GM20431 (cell line): ENCODE data around the gene CD8B2.
"Not testable (repeated sequence)": the region's sequence is repeated elsewhere in the genome, so short reads cannot be mapped to it uniquely, and the experiment has no call there.

Experiments used
- in situ Hi-C: fragments of 300-500 bp; cut with MseI, MboI; formaldehyde crosslinking; loops from one replicate; pipeline ENCODE4 v1.15.0; 2020; ENCODE audit warnings: low sequenced_read_pairs; ENCODE audit not compliant: unreplicated experiment

CD8B2 gene

DNA sequence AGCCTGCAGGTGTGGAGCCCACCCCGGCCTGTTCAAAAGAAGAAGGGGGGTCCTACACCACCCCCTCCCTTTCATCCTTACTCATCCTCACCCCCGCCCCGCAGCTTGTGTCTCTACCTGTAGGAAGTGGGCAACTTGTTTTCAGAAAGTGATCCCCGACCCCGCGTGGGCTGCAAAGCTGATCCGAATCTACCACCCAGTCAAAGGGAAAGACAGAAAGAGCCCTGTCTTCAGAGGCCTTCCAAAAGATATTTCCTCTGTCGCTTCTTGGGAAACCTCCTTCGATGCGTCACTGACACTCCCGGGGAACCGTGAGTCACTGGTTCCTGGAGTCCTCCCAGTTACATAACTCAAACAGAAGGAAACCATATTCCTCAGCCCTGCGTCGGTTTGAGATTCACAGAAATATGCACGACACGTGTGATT, 24.3 kb downstream of the CD8B2 start:
- in situ Hi-C loops, result not testable (repeated sequence)

GRCh38 chr2:106511934-106512333, 24.8 kb downstream of the CD8B2 start:
- in situ Hi-C loops, result not testable (repeated sequence)

GRCh38 chr2:106513391-106513790, 26.2 kb downstream of the CD8B2 start:
- in situ Hi-C loops, result not testable (repeated sequence)

GRCh38 chr2:106514827-106515226, 27.7 kb downstream of the CD8B2 start:
- in situ Hi-C loops, result not testable (repeated sequence)

GRCh38 chr2:106516436-106516835, 29.3 kb downstream of the CD8B2 start:
- in situ Hi-C loops, result no loop called here

DNA sequence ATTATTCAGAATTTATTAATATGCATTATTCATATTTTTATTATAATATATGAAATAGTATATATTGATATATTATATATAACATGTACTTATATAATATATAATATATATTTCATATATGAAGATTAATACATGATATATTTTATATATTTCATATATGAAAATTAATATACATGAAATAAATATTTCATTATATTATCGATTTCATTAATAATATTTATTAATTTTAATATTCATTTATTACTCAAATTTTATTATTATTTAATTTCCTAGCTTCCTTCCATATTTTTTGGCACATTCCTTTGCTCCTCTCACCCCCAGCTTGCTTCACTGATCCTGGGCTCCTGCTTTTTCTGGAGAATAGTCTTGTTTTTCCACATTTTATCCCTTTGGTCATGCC, 29.7 kb downstream of the CD8B2 start:
- in situ Hi-C loops, result no loop called here

- in situ Hi-C loops, result no loop called here
Observed at GRCh38 chr2:106517329-106517728, 30.2 kb downstream of the CD8B2 start.

GRCh38 chr2:106519767-106520166, 32.6 kb downstream of the CD8B2 start:
- in situ Hi-C loops, result no loop called here

DNA sequence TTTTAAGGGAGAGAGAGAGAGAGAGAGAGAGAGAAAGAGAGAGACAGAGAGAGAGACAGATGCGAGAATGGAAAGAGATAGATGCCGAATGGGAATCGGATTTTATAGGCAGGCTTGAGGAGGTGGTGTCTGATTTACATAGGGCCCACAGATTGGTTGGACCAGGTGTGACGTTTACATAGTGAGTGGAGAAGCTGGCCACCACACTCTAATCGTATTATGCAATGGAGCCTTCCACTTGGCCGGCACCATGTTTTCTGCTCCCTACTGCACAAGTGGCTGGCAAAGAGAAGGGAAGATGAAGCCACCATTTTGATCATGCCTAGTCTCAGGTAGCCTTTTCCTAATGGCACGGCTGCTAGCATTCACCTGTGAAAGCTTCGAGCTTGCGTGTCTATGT, 33.9 kb downstream of the CD8B2 start:
- in situ Hi-C loops, result no loop called here

GRCh38 chr2:106523976-106524665, 37.0 kb downstream of the CD8B2 start:
- in situ Hi-C loops, result no loop called here

DNA sequence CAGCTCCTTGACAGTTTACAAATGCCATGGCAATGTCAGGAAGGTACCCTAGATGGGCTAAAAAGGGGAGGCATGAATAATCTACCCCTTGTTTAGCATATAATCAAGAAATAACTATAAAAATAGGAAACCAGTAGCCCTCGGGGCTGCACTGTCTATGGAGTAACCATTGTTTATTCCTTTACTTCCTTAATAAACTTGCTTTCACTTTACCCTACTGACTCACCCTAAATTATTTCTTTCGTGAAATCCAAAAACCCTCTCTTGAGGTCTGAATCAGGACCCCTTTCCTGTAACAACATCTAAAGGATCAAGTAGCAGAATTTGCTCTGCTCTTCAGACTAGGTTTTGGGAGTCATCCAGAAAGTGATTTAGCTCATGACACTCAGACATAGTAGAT, 43.7 kb downstream of the CD8B2 start:
- in situ Hi-C loops, result loop anchor here (25.0 kb wide), 1 partner anchor 419 kb away; no protein-coding TSS in a partner anchor

DNA sequence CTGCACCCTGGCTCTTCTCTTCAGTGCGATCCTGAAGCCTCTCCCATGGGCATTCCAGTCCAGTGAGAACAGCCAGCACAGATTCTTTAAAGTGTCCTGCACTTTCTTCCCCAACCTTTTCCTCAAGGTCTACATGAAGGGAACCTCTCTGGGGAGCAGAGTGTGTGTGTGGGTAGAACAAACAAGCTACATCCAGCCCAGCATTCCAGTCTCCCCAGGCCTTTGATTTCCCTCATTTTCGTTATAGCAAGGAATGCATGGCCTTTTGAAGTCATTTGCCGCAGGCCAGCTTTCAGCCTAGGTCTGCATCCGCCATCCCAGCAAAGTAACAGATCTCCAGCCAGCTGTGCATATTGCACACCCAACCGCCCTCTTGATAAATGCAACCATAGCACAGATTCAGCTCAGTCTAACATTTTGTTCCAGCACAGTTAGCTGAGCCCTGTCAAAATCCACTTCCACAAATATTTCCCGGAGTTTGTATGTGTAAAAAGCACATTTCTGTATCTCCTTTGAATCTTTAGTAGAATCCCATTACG, 44.6 kb downstream of the CD8B2 start:
- in situ Hi-C loops, result loop anchor here (25.0 kb wide), 1 partner anchor 419 kb away; no protein-coding TSS in a partner anchor

DNA sequence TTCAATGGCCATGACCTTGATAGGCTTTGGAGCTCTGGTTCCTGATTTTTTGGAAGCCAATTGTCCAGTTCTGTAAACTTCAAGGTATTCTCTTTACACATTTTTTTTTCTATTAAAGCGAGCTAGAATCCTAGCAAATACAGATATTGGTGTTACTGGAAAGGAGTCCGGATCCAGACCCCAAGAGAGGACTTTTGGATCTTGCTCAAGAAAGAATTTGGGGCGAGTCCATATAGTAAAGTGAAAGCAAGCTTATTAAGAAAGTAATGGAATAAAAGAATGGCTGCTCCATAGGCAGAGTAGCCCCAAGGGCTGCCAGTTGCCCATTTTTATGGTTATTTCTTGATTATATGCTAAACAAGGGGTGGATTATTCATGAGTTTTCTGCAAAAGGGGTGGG, 45.1 kb downstream of the CD8B2 start:
- in situ Hi-C loops, result loop anchor here (25.0 kb wide), 1 partner anchor 420 kb away; no protein-coding TSS in a partner anchor

GRCh38 chr2:106534471-106534870, 47.3 kb downstream of the CD8B2 start:
- in situ Hi-C loops, result loop anchor here (25.0 kb wide), 1 partner anchor 422 kb away; no protein-coding TSS in a partner anchor

DNA sequence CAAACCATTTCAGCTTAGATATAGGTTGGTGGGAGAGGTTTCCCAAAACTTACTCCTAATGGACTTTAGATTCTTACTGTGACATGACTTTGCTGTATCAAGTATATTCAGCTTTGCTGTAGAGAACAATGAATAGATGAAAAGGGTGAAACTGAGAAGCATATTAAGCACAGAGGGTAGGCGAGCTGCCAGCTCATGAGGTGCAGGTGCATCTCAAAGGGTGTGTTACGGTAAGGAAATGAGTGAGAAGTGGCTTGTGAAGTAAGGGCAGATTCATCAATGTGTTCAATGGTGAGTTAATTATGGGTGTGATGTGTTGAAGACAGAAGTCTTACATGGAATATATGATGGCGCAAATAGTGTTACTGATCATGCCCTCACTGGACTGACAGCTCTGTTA, 49.3 kb downstream of the CD8B2 start:
- in situ Hi-C loops, result loop anchor here (25.0 kb wide), 1 partner anchor 424 kb away; no protein-coding TSS in a partner anchor

DNA sequence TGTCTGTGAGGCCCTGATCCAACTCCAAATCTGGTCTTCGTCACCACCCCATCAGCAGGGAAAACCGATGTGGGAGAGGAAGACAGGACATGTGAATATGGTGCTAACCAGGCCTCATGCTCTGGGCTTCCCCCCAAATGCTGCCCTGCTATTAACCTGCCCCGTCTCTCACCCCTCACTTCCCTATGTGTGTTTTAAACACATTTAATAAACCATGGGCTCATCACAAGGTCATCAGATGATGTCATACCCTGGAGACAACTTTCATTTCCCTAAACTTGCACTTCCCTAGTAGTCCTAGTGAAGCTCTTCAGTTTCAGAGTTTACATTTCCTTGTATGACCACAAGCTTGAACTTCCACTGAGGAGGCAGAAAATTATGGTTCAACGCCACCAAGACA, 49.9 kb downstream of the CD8B2 start:
- in situ Hi-C loops, result loop anchor here (25.0 kb wide), 1 partner anchor 425 kb away; no protein-coding TSS in a partner anchor

- in situ Hi-C loops, result loop anchor here (25.0 kb wide), 1 partner anchor 425 kb away; no protein-coding TSS in a partner anchor
Observed at GRCh38 chr2:106537791-106538191, 50.6 kb downstream of the CD8B2 start.

DNA sequence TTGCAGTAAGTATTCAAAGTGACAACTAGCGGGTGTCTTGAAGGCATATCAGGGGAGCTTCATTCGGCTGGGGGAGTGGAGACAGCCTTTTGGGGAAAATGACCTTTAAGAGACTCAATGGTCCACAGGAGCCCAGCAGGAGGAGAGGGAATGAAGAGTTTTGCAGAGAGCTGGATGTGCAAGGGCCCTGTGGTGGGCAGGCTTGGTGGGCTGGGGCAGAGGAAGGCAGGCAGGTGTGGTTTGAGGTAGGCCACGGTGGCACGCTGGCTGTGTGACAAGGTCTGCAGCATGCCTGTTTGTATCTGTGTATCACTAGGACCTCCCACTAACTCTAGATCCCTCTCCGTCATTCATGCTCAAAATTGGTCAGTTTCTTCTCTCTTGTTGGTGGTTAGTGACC, 53.7 kb downstream of the CD8B2 start:
- in situ Hi-C loops, result loop anchor here (25.0 kb wide), 1 partner anchor 429 kb away; no protein-coding TSS in a partner anchor

DNA sequence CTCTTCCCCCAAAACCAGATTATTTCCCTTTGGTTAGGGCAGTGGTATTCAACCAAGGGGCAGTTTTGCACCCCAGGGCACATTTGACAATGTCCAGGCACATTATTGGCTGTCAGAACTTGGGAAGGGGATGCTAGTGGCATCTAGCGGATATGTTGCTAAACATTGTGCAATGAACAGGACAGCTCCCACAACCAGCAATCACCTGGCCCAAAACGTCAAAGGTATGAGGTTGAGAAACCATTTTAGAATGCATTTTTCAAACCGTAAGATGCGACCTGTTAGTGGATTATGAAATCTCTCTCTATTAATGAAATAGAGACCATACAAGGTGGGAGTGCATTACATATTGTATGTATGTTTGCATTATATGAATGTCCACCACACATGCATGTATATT, 54.2 kb downstream of the CD8B2 start:
- in situ Hi-C loops, result loop anchor here (25.0 kb wide), 1 partner anchor 429 kb away; no protein-coding TSS in a partner anchor

GRCh38 chr2:106542746-106543359, 55.7 kb downstream of the CD8B2 start:
- in situ Hi-C loops, result loop anchor here (25.0 kb wide), 1 partner anchor 431 kb away; no protein-coding TSS in a partner anchor

- in situ Hi-C loops, result loop anchor here (25.0 kb wide), 1 partner anchor 433 kb away; no protein-coding TSS in a partner anchor
Observed at GRCh38 chr2:106545007-106545406, 57.8 kb downstream of the CD8B2 start.
